GM10248 (cell line): ENCODE measurements around the gene S100A2.

Experiments used
- CTCF ChIA-PET: fragments of 300-600 bp; sonication (Branson Sonifier 250); formaldehyde crosslinking; extraction: SDS; loops from one replicate; lab custom pipeline; 2021; ENCODE audit warnings: antibody characterized with exemption; lab: Yijun Ruan, JAX
- POLR2A ChIA-PET: fragments of 350-650 bp; sonication (Branson Sonifier 250); formaldehyde crosslinking; extraction: SDS; loops from one replicate; lab custom pipeline; 2020; ENCODE audit warnings: antibody characterized with exemption; lab: Yijun Ruan, JAX
- DNase-seq: peaks from one replicate; pipeline ENCODE4 v3.0.0; 2012; ENCODE audit errors: extremely low spot score
- TF ChIP-seq, protein P1 (sequence below): IDR thresholded peaks from 2 replicates; pipeline ENCODE4 v1.5.1; 2012; ENCODE audit warnings: mild to moderate bottlenecking, low read depth; ENCODE audit errors: extremely low read depth, missing control alignments, control extremely low read depth

S100A2 gene

GRCh38 chr1:153536012-153536670 lies 29.5 kb downstream of the S100A2 start:
- peak; percentile 55 for DNase-seq
- ChIA-PET CTCF (interaction anchor here (0.9 to 8.8 kb wide), 10 partner anchors 9 to 451 kb away, joined by 3 to 126 read pairs (median 7); partner anchors contain the start of genes S100A13, S100A2, S100A3 and S100A4), POLR2A (interaction anchor here (1.3 kb wide), 1 partner anchor 454 kb away, joined by 5 read pairs; the partner anchor contains the start of gene RPS27)
- TF ChIP-seq, protein P1, sequence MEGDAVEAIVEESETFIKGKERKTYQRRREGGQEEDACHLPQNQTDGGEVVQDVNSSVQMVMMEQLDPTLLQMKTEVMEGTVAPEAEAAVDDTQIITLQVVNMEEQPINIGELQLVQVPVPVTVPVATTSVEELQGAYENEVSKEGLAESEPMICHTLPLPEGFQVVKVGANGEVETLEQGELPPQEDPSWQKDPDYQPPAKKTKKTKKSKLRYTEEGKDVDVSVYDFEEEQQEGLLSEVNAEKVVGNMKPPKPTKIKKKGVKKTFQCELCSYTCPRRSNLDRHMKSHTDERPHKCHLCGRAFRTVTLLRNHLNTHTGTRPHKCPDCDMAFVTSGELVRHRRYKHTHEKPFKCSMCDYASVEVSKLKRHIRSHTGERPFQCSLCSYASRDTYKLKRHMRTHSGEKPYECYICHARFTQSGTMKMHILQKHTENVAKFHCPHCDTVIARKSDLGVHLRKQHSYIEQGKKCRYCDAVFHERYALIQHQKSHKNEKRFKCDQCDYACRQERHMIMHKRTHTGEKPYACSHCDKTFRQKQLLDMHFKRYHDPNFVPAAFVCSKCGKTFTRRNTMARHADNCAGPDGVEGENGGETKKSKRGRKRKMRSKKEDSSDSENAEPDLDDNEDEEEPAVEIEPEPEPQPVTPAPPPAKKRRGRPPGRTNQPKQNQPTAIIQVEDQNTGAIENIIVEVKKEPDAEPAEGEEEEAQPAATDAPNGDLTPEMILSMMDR, result no peak

DNA sequence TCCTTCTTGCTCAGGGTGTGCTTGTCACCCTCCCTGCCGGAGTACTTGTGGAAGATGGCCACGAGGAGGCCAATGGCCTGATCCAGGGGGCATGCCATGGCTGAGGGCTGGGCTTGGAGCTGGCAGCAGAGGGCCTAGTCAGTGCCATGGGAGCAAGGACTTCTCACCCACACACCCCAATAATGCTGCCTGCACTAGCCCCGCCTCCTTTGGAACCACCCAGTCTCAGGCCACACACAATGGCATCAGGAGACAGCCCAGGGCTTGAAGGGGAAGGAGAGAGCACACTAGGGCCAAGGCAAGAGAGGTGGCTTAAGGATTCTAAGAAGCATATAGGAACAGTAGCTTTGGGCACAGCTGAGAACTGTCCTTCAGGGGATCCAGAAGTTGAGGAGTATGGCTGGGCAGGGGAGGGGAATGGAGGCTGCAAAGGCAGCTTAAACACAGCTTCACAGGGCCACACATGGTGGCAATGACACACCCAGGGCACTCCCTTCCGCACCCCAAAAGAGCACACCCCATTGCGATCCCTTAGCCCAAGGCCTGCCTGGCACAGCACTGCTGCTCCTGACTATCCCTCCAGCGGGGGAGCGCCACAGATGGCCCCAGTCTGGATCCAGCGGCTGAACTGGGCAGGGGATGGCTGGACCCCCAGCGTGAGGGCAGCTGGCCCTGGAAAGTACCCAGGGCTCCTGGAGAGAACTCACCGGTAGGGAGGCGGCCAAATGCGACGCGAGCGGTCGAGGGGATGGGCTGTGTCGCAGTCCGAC lies 30.2 kb downstream of the S100A2 start, which contains the start of gene S100A6:
S100A6 (minus strand) TSS at position 750 of the 770 bp plus-strand sequence; CDS start at position 98, 652 bp downstream.
- ChIA-PET POLR2A (interaction anchor here (1.3 kb wide), 1 partner anchor 455 kb away, joined by 5 read pairs; the partner anchor contains the start of gene RPS27), CTCF (interaction anchor here (1.0 to 8.8 kb wide), 14 partner anchors 10 to 452 kb away, joined by 3 to 126 read pairs (median 6); partner anchors contain the start of genes S100A13, S100A2, S100A3 and S100A4)
- DNase-seq, result peak; percentile 39
- TF ChIP-seq, protein P1, result no peak

DNA sequence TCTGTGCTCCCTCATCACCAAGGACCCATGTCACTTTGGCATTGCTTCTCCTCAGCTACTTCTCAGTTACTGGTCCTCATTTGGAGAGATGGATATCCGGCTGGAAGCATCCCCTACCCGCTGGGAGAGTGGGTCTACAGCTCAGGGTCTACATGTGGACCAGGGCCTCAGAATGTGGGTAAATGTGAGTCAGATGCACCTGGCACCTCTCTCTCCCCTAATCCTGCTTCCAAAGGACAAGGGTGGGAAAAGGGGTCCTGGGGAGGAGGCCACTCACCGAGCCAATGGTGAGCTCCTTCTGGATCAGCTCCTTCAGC lies 30.8 kb downstream of the S100A2 start:
- ChIA-PET CTCF (interaction anchor here (1.0 to 8.8 kb wide), 13 partner anchors 9 to 452 kb away, joined by 3 to 126 read pairs (median 7); partner anchors contain the start of genes S100A2, S100A3 and S100A4), POLR2A (interaction anchor here (1.3 kb wide), 1 partner anchor 456 kb away, joined by 5 read pairs; the partner anchor contains the start of gene RPS27)
- peak; percentile 10 for DNase-seq
- TF ChIP-seq, protein P1, result no peak

- POLR2A ChIA-PET, result no interaction called here
- TF ChIP-seq, protein P1, result no peak
- CTCF ChIA-PET, result interaction anchor here (1.0 to 8.8 kb wide), 12 partner anchors 11 to 453 kb away, joined by 3 to 126 read pairs (median 6); partner anchors contain the start of genes S100A2, S100A3 and S100A4
- no peak for DNase-seq
Observed at GRCh38 chr1:153534226-153534924, 31.3 kb downstream of the S100A2 start.

- TF ChIP-seq, protein P1, result no peak
- POLR2A ChIA-PET, result no interaction called here
Observed at GRCh38 chr1:153533689-153534201, 31.9 kb downstream of the S100A2 start.

More at GRCh38 chr1:153533689-153534201, 31.9 kb downstream of the S100A2 start:
- CTCF ChIA-PET, result interaction anchor here (0.8 to 8.8 kb wide), 15 partner anchors 8 to 95 kb away, joined by 3 to 126 read pairs (median 5); partner anchors contain the start of genes S100A13, S100A2, S100A3 and S100A4
- DNase-seq, result no peak
